HepG2 (cell line): ENCODE data around the gene IAH1. TPM values are rescaled to one million over a fixed set of nuclear protein-coding genes. Genes with fewer than 3 reads are reported as not detected.

Experiments used
- ATAC-seq: fragments of 200-7000 bp; cut with Tn5 transposase; 3 replicates; pipeline ENCODE4 v1.9.1; 2020; ENCODE audit warnings: mild to moderate bottlenecking, moderate library complexity
- BruUV-seq: library from RNA; stranded (reverse); fragments of 400-500 nt; replicated peaks from 2 replicates; lab custom pipeline; 2021; lab: Mats Ljungman, UMichigan
- CTCF ChIA-PET: fragments of 300-600 bp; formaldehyde crosslinking; extraction: SDS; loops from one replicate; lab custom pipeline; 2021; ENCODE audit warnings: low total read pairs, inconsistent platforms, low intra/inter-chr PET ratio; lab: Yijun Ruan, JAX
- POLR2A ChIA-PET: fragments of 350-600 bp; sonication (Branson Sonifier 250); formaldehyde crosslinking; loops from one replicate; lab custom pipeline; 2020; ENCODE audit warnings: antibody characterized with exemption, inconsistent platforms; lab: Yijun Ruan, JAX
- DNase-seq: peaks from one replicate; pipeline ENCODE4 v3.0.0-alpha.2; 2015; ENCODE audit warnings: low spot score
- FAIRE-seq: peaks from 3 replicates; lab custom pipeline; 2011; peaks lifted over from hg19 to GRCh38; lab: Jason Lieb, UNC
- H2AFZ ChIP-seq: one replicate; pipeline ENCODE4 v1.6.1; 2011; ENCODE audit warnings: low read length, inconsistent platforms
- H3K27ac ChIP-seq: fragments of 300-600 bp; 3 replicates; pipeline ENCODE4 v1.8.0; 2011; ENCODE audit warnings: mixed run types, mild to moderate bottlenecking, mixed read lengths, low read length, inconsistent platforms; ENCODE audit not compliant: insufficient read depth; ENCODE audit errors: extremely low read length
- H3K27me3 ChIP-seq, 2 experiments: fragments of 200-600 bp in 1 of 2; 2 replicates in 1 of 2; 3 replicates in 1 of 2; pipeline versions ENCODE4 v1.6.0 to v1.8.0; 2011; ENCODE audit warnings: low read length in 2 of 2, mild to moderate bottlenecking in 2 of 2, moderate library complexity in 2 of 2, inconsistent platforms in 1 of 2; ENCODE audit not compliant: insufficient read depth in 2 of 2, control insufficient read depth in 1 of 2
- H3K36me3 ChIP-seq, 2 experiments: fragments of 200-600 bp in 1 of 2; replicated peaks in 1 of 2; 2 replicates in 1 of 2; 3 replicates in 1 of 2; pipeline versions ENCODE4 v1.5.1 to v1.8.0; 2011; ENCODE audit warnings: low read length in 2 of 2, inconsistent platforms in 1 of 2; ENCODE audit not compliant: insufficient read depth in 2 of 2, control insufficient read depth in 1 of 2
- H3K4me1 ChIP-seq: 2 replicates; pipeline ENCODE4 v1.5.1; 2012; ENCODE audit warnings: low read length, inconsistent platforms; ENCODE audit not compliant: insufficient read depth
- H3K4me2 ChIP-seq: 2 replicates; pipeline ENCODE4 v1.6.0; 2011; ENCODE audit warnings: low read depth, low read length, inconsistent platforms
- H3K4me3 ChIP-seq, 3 experiments: fragments of 200-600 bp in 1 of 3; sonication (generic), shearing (Covaris generic) in 1 of 3; replicated peaks in 1 of 3; 2 replicates each; pipeline ENCODE4 v1.5.1; 2011 to 2016; ENCODE audit warnings: low read length in 3 of 3, inconsistent platforms in 2 of 3, low read depth in 2 of 3, mild to moderate bottlenecking in 2 of 3, control low read depth in 1 of 3, mixed read lengths in 1 of 3; ENCODE audit not compliant: insufficient read depth in 1 of 3
- H3K79me2 ChIP-seq: one replicate; pipeline ENCODE4 v1.6.1; 2011; ENCODE audit warnings: low read length, inconsistent platforms; ENCODE audit not compliant: insufficient read depth
- H3K9ac ChIP-seq: 2 replicates; pipeline ENCODE4 v1.6.0; 2011; ENCODE audit warnings: mild to moderate bottlenecking, low read depth, low read length, inconsistent platforms; ENCODE audit not compliant: insufficient read depth
- H3K9me3 ChIP-seq: 2 replicates; pipeline ENCODE4 v1.5.1; 2012; ENCODE audit warnings: mild to moderate bottlenecking, low read length
- H4K20me1 ChIP-seq: 2 replicates; pipeline ENCODE4 v1.6.0; 2011; ENCODE audit warnings: inconsistent platforms, mild to moderate bottlenecking, low read length, moderate library complexity; ENCODE audit not compliant: insufficient read depth
- ARID3A ChIP-seq: IDR thresholded peaks from 2 replicates; pipeline ENCODE4 v1.6.1; 2012; ENCODE audit warnings: low read depth, low read length, improper control_type of control experiment
- IRX3 ChIP-seq: sonication (generic); formaldehyde crosslinking; IDR thresholded peaks from 2 replicates; pipeline ENCODE4 v1.8.1; 2023; ENCODE audit warnings: mild to moderate bottlenecking, low read depth, missing genetic modification reagents, borderline replicate concordance
- ISL2 ChIP-seq: sonication (generic); formaldehyde crosslinking; IDR thresholded peaks from 2 replicates; pipeline ENCODE4 v1.5.0; 2020; ENCODE audit warnings: missing genetic modification reagents
- RFX3 ChIP-seq: IDR thresholded peaks from 2 replicates; pipeline ENCODE4 v1.6.1; 2016; ENCODE audit warnings: missing biosample characterization, missing genetic modification reagents
- SCMH1 ChIP-seq: sonication (generic); formaldehyde crosslinking; IDR thresholded peaks from 2 replicates; pipeline ENCODE4 v1.9.0; 2021; ENCODE audit warnings: missing genetic modification reagents, mild to moderate bottlenecking, borderline replicate concordance
- TEAD2 ChIP-seq: sonication (generic); formaldehyde crosslinking; IDR thresholded peaks from 2 replicates; pipeline ENCODE4 v1.9.0; 2021; ENCODE audit warnings: missing genetic modification reagents
- THAP11 ChIP-seq: IDR thresholded peaks from 2 replicates; pipeline ENCODE4 v1.6.1; 2016; ENCODE audit warnings: missing biosample characterization, missing genetic modification reagents
- THAP8 ChIP-seq: sonication (generic); formaldehyde crosslinking; IDR thresholded peaks from 2 replicates; pipeline ENCODE4 v1.5.1; 2020; ENCODE audit warnings: missing genetic modification reagents, mild to moderate bottlenecking, borderline replicate concordance
- ZFP1 ChIP-seq: IDR thresholded peaks from 2 replicates; pipeline ENCODE4 v1.6.1; 2016
- ZNF34 ChIP-seq: sonication (generic); formaldehyde crosslinking; IDR thresholded peaks from 2 replicates; pipeline ENCODE4 v1.4.0; 2020; ENCODE audit warnings: mild to moderate bottlenecking, missing genetic modification reagents, borderline replicate concordance
- ZNF546 ChIP-seq: sonication (generic); formaldehyde crosslinking; conservative IDR thresholded peaks from 2 replicates; pipeline ENCODE4 v1.8.1; 2023; ENCODE audit warnings: mild to moderate bottlenecking, missing genetic modification reagents
- ZNF552 ChIP-seq: sonication (generic); formaldehyde crosslinking; IDR thresholded peaks from 2 replicates; pipeline ENCODE4 v1.9.0; 2022; ENCODE audit warnings: missing genetic modification reagents, mild to moderate bottlenecking, borderline replicate concordance
- WGBS: methylation state at CpG from one replicate; pipeline ENCODE4 v1.1.6; 2017; ENCODE audit warnings: low lambda C conversion rate; 5-methylcytosine and 5-hydroxymethylcytosine counted together
- in situ Hi-C: cut with HindIII; loops from 2 replicates; pipeline ENCODE4 v1.10.0; 2017; ENCODE audit warnings: low pct_unique_long_range_greater_than_20kb; ENCODE audit not compliant: extremely low pct_ligation_motif_present
- intact Hi-C: fragments of 100-400 bp; cut with micrococcal nuclease; formaldehyde crosslinking; loops from one replicate; pipeline ENCODE4 v1.10.0; 2022; ENCODE audit not compliant: unreplicated experiment
- polyA plus RNA-seq, 8 experiments: library from polyadenylated mRNA; depleted of rRNA in 3 of 8; stranded (reverse) in 7 of 8; unstranded in 1 of 8; fragments of >200 nt; fragmentation: Illumina TruSeq in 4 of 8; extraction: Trizol in 4 of 8; gene quantifications; 2 replicates each; pipeline versions ENCODE4 v1.2.1 to v1.2.3, GENCODE V29; 2011 to 2016; ENCODE audit warnings: low read depth in 4 of 8, missing spikeins in 1 of 8, mixed read lengths in 1 of 8; ENCODE audit not compliant: insufficient read depth in 1 of 8
- total RNA-seq, 5 experiments: library from RNA; depleted of rRNA; stranded (reverse); fragments of >200 nt; fragmentation: Illumina TruSeq; extraction: Trizol; gene quantifications; 2 replicates each; pipeline ENCODE4 v1.2.3, GENCODE V29; 2016; ENCODE audit warnings: low read depth in 1 of 5
- TF ChIP-seq, protein P1 (sequence below): sonication (generic); formaldehyde crosslinking; IDR thresholded peaks from 2 replicates; pipeline ENCODE4 v1.4.0; 2020; ENCODE audit warnings: mild to moderate bottlenecking, missing genetic modification reagents
- TF ChIP-seq, protein P2 (sequence below): sonication (generic); formaldehyde crosslinking; IDR thresholded peaks from 2 replicates; pipeline ENCODE4 v1.5.0; 2020; ENCODE audit warnings: mild to moderate bottlenecking, low read depth, missing genetic modification reagents, borderline replicate concordance

The IAH1 gene
- total and polyA plus RNA-seq, 2 of the 13 experiments (the other 11 are each of a cell fraction or from before 2014, with no cell fraction given), result 43.6 to 44.4 TPM

- no peak overlapping the region for H3K9ac ChIP-seq
- DNase-seq (no peak), ATAC-seq (no peak)
- no TSS peak for BruUV-seq
- no peaks in the 10 kb centered on the region for H4K20me1 ChIP-seq
- intact Hi-C loops, result no loop called here
- no peaks in the 10 kb centered on the region for H3K4me1 ChIP-seq
- no peaks in the 10 kb centered on the region for H3K27me3 ChIP-seq
- peaks cover 12 to 52% of the 10 kb centered on the region in 2 experiments for H3K36me3 ChIP-seq
- TF ChIP-seq ZNF546 (CRISPR knock-in tag) (no peak), ZNF34 (CRISPR knock-in tag) (no peak), IRX3 (CRISPR knock-in tag) (no peak), SCMH1 (CRISPR knock-in tag) (no peak), ZFP1 (CRISPR knock-in tag) (no peak), THAP8 (CRISPR knock-in tag) (no peak), ARID3A (no peak), ZNF552 (CRISPR knock-in tag) (no peak), TEAD2 (CRISPR knock-in tag) (no peak), ISL2 (no peak), THAP11 (no peak), RFX3 (CRISPR knock-in tag) (no peak)
- TF ChIP-seq, protein P1, sequence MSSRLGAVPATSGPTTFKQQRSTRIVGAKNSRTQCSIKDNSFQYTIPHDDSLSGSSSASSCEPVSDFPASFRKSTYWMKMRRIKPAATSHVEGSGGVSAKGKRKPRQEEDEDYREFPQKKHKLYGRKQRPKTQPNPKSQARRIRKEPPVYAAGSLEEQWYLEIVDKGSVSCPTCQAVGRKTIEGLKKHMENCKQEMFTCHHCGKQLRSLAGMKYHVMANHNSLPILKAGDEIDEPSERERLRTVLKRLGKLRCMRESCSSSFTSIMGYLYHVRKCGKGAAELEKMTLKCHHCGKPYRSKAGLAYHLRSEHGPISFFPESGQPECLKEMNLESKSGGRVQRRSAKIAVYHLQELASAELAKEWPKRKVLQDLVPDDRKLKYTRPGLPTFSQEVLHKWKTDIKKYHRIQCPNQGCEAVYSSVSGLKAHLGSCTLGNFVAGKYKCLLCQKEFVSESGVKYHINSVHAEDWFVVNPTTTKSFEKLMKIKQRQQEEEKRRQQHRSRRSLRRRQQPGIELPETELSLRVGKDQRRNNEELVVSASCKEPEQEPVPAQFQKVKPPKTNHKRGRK, result no peak
- TF ChIP-seq, protein P2, sequence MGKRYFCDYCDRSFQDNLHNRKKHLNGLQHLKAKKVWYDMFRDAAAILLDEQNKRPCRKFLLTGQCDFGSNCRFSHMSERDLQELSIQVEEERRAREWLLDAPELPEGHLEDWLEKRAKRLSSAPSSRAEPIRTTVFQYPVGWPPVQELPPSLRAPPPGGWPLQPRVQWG, result no peak
- TF ChIP-seq, all 625 proteins: peak for 0
- WGBS, result 93% methylated on average over 3 of the region's 3 CpGs
- no peak overlapping the region for H3K4me2 ChIP-seq
- in situ Hi-C loops, result no loop called here
- no peaks in the 10 kb centered on the region for H3K79me2 ChIP-seq
- POLR2A ChIA-PET, result interaction anchor here (1.3 kb wide), 1 partner anchor 38 kb away, joined by 4 read pairs; the partner anchor contains the start of gene ADAM17
- H3K9me3 ChIP-seq, result no peaks in the 10 kb centered on the region
- no peak for FAIRE-seq
- no peak overlapping the region for H3K27ac ChIP-seq
- CTCF ChIA-PET, result no interaction called here
- H3K4me3 ChIP-seq, result no peak overlapping the region
- no peak overlapping the region for H2AFZ ChIP-seq
Observed at GRCh38 chr2:9518163-9518562, 43.8 kb downstream of the IAH1 start.
